Activated CD4-positive, alpha-beta T cell treated with anti-CD3 and anti-CD28 coated beads, Interleukin-2, amount 10 ng/mL, durations not matched to agents 7 days and 5 days (primary cell): ENCODE data around the gene AQP6. TPM values are rescaled to one million over a fixed set of nuclear protein-coding genes. Genes with fewer than 3 reads are reported as not detected.

Experiments
- CTCF ChIA-PET: fragments of 350-600 bp; sonication (Branson Sonifier 250); formaldehyde crosslinking; loops from one replicate; lab custom pipeline; 2021; ENCODE audit warnings: antibody characterized with exemption; lab: Charles Lee
- POLR2A ChIA-PET: fragments of 350-600 bp; sonication (Branson Sonifier 250); formaldehyde crosslinking; loops from one replicate; lab custom pipeline; 2021; ENCODE audit warnings: antibody characterized with exemption; lab: Charles Lee
- DNase-seq: peaks from one replicate; pipeline ENCODE4 v3.0.0-alpha.2; 2020
- H3K27ac Mint-ChIP-seq: one replicate; pipeline ENCODE4 v1.8.0; 2021; ENCODE audit warnings: mild to moderate bottlenecking, moderate library complexity, mixed read lengths
- H3K27me3 Mint-ChIP-seq: one replicate; pipeline ENCODE4 v1.8.0; 2021; ENCODE audit warnings: mixed read lengths
- H3K36me3 Mint-ChIP-seq: one replicate; pipeline ENCODE4 v1.8.0; 2021; ENCODE audit warnings: low read depth, mixed read lengths
- H3K4me1 Mint-ChIP-seq: one replicate; pipeline ENCODE4 v1.8.0; 2021; ENCODE audit warnings: mixed read lengths
- H3K4me3 Mint-ChIP-seq: one replicate; pipeline ENCODE4 v1.8.0; 2021; ENCODE audit warnings: mild to moderate bottlenecking, moderate library complexity, mixed read lengths
- H3K9me3 Mint-ChIP-seq: one replicate; pipeline ENCODE4 v1.8.0; 2021; ENCODE audit warnings: mixed read lengths
- total RNA-seq, 2 experiments: library from RNA; stranded (reverse); gene quantifications; one replicate each; pipeline ENCODE4 v1.2.3, GENCODE V29; 2021

The AQP6 gene
- total RNA-seq, 2 experiments from 2014 or later, result not detected

GRCh38 chr12:49962861-49963765, 9.6 kb upstream of the AQP6 start:
- H3K9me3 Mint-ChIP-seq, result no peaks in the 10 kb centered on the region
- DNase-seq, result no peak
- POLR2A ChIA-PET, result interaction anchor here (0.6 kb wide), 1 partner anchor 23 kb away, joined by 3 read pairs; no protein-coding TSS in a partner anchor
- H3K27ac Mint-ChIP-seq, result no peak overlapping the region
- peaks cover 11% of the 10 kb centered on the region for H3K4me1 Mint-ChIP-seq
- CTCF ChIA-PET, result interaction anchor here (0.6 to 1.3 kb wide), 2 partner anchors 35 to 107 kb away, joined by 3 read pairs; no protein-coding TSS in a partner anchor
- peaks cover 64% of the 10 kb centered on the region for H3K27me3 Mint-ChIP-seq
- peaks cover 3% of the 10 kb centered on the region for H3K36me3 Mint-ChIP-seq
- no peak overlapping the region for H3K4me3 Mint-ChIP-seq

- Mint-ChIP-seq H3K4me1 (peaks cover 11% of the 10 kb centered on the region), H3K27ac (no peak overlapping the region), H3K9me3 (no peaks in the 10 kb centered on the region), H3K36me3 (peaks cover 3% of the 10 kb centered on the region), H3K4me3 (no peak overlapping the region), H3K27me3 (peaks cover 55% of the 10 kb centered on the region)
- POLR2A ChIA-PET, result no interaction called here
- CTCF ChIA-PET, result interaction anchor here (0.5 to 7.8 kb wide), 5 partner anchors 17 to 601 kb away, joined by 3 to 87 read pairs (median 3); no protein-coding TSS in a partner anchor
- DNase-seq, result no peak
Measured at GRCh38 chr12:49963976-49964815, 8.6 kb upstream of the AQP6 start.

- DNase-seq, result no peak
- ChIA-PET POLR2A (no interaction called here), CTCF (interaction anchor here (0.5 to 7.8 kb wide), 8 partner anchors 11 to 600 kb away, joined by 3 to 87 read pairs (median 29); no protein-coding TSS in a partner anchor)
- Mint-ChIP-seq H3K27ac (no peak overlapping the region), H3K4me3 (no peak overlapping the region), H3K27me3 (peaks cover 48% of the 10 kb centered on the region), H3K4me1 (peaks cover 11% of the 10 kb centered on the region), H3K36me3 (peaks cover 3% of the 10 kb centered on the region), H3K9me3 (no peaks in the 10 kb centered on the region)
Measured at GRCh38 chr12:49964849-49965624, 7.7 kb upstream of the AQP6 start.

GRCh38 chr12:49965836-49966235, 6.9 kb upstream of the AQP6 start:
- Mint-ChIP-seq H3K4me1 (peaks cover 6% of the 10 kb centered on the region), H3K36me3 (no peaks in the 10 kb centered on the region), H3K27ac (no peak overlapping the region), H3K9me3 (no peaks in the 10 kb centered on the region), H3K27me3 (peaks cover 40% of the 10 kb centered on the region), H3K4me3 (no peak overlapping the region)
- no peak for DNase-seq
- POLR2A ChIA-PET, result no interaction called here
- CTCF ChIA-PET, result interaction anchor here (1.0 to 7.8 kb wide), 15 partner anchors 8 to 164 kb away, joined by 3 to 87 read pairs (median 11); no protein-coding TSS in a partner anchor

- Mint-ChIP-seq H3K4me3 (no peak overlapping the region), H3K9me3 (no peaks in the 10 kb centered on the region), H3K27ac (peak overlapping the region; percentile 27), H3K4me1 (peaks cover 6% of the 10 kb centered on the region), H3K27me3 (peaks cover 37% of the 10 kb centered on the region), H3K36me3 (no peaks in the 10 kb centered on the region)
- ChIA-PET POLR2A (no interaction called here), CTCF (interaction anchor here (0.7 to 7.8 kb wide), 47 partner anchors 8 to 363 kb away, joined by 3 to 87 read pairs (median 5); partner anchors contain the start of genes COX14, RACGAP1 and SMARCD1)
- DNase-seq, result no peak
Measured at GRCh38 chr12:49966511-49967041, 6.2 kb upstream of the AQP6 start.

GRCh38 chr12:49967042-49967776, 5.5 kb upstream of the AQP6 start:
- no peaks in the 10 kb centered on the region for H3K9me3 Mint-ChIP-seq
- peak overlapping the region; percentile 40 for H3K4me3 Mint-ChIP-seq
- CTCF ChIA-PET, result interaction anchor here (0.6 to 7.8 kb wide), 57 partner anchors 9 to 1764 kb away, joined by 3 to 87 read pairs (median 5); partner anchors contain the start of genes BCDIN3D, COX14, RACGAP1 and SMARCD1
- H3K27ac Mint-ChIP-seq, result no peak overlapping the region
- H3K27me3 Mint-ChIP-seq, result peaks cover 35% of the 10 kb centered on the region
- peaks cover 6% of the 10 kb centered on the region for H3K4me1 Mint-ChIP-seq
- POLR2A ChIA-PET, result no interaction called here
- no peaks in the 10 kb centered on the region for H3K36me3 Mint-ChIP-seq
- DNase-seq, result peak; percentile 92

GRCh38 chr12:49967777-49968250, 4.9 kb upstream of the AQP6 start:
- Mint-ChIP-seq H3K27ac (no peak overlapping the region), H3K36me3 (no peaks in the 10 kb centered on the region), H3K9me3 (no peaks in the 10 kb centered on the region), H3K4me3 (peak overlapping the region; percentile 40), H3K27me3 (peaks cover 30% of the 10 kb centered on the region), H3K4me1 (peaks cover 4% of the 10 kb centered on the region)
- CTCF ChIA-PET, result interaction anchor here (0.6 to 7.8 kb wide), 36 partner anchors 8 to 364 kb away, joined by 3 to 87 read pairs (median 6); partner anchors contain the start of genes RACGAP1 and SMARCD1
- POLR2A ChIA-PET, result no interaction called here
- DNase-seq, result no peak

- Mint-ChIP-seq H3K9me3 (no peaks in the 10 kb centered on the region), H3K27ac (no peak overlapping the region), H3K36me3 (no peaks in the 10 kb centered on the region), H3K4me1 (peaks cover 4% of the 10 kb centered on the region), H3K27me3 (peaks cover 23% of the 10 kb centered on the region), H3K4me3 (no peak overlapping the region)
- POLR2A ChIA-PET, result no interaction called here
- no peak for DNase-seq
- CTCF ChIA-PET, result interaction anchor here (0.6 to 7.8 kb wide), 16 partner anchors 8 to 1998 kb away, joined by 3 to 87 read pairs (median 14); partner anchors contain the start of gene RACGAP1
Measured at GRCh38 chr12:49968471-49968870, 4.3 kb upstream of the AQP6 start.

- H3K4me1 Mint-ChIP-seq, result peaks cover 4% of the 10 kb centered on the region
Measured at GRCh38 chr12:49969027-49969426, 3.7 kb upstream of the AQP6 start.

GRCh38 chr12:49969651-49970429, 2.9 kb upstream of the AQP6 start:
- no peak overlapping the region for H3K4me3 Mint-ChIP-seq
- no peaks in the 10 kb centered on the region for H3K9me3 Mint-ChIP-seq
- POLR2A ChIA-PET, result no interaction called here
- peaks cover 11% of the 10 kb centered on the region for H3K27me3 Mint-ChIP-seq
- H3K36me3 Mint-ChIP-seq, result no peaks in the 10 kb centered on the region
- peaks cover 4% of the 10 kb centered on the region for H3K4me1 Mint-ChIP-seq
- CTCF ChIA-PET, result interaction anchor here (1.1 to 7.8 kb wide), 5 partner anchors 10 to 85 kb away, joined by 3 to 87 read pairs (median 27); no protein-coding TSS in a partner anchor
- H3K27ac Mint-ChIP-seq, result no peak overlapping the region
- DNase-seq, result no peak

More at GRCh38 chr12:49969027-49969426, 3.7 kb upstream of the AQP6 start:
- DNase-seq, result no peak
- Mint-ChIP-seq H3K4me3 (no peak overlapping the region), H3K27ac (no peak overlapping the region), H3K36me3 (no peaks in the 10 kb centered on the region), H3K27me3 (peaks cover 18% of the 10 kb centered on the region), H3K9me3 (no peaks in the 10 kb centered on the region)
- POLR2A ChIA-PET, result no interaction called here
- CTCF ChIA-PET, result interaction anchor here (1.1 to 7.8 kb wide), 7 partner anchors 9 to 86 kb away, joined by 3 to 87 read pairs (median 21); no protein-coding TSS in a partner anchor
